Trophoblast cell (in vitro differentiated cells and primary cell): Measurements from ENCODE around the gene DCC.
A peak's percentile ranks its signal among the peaks of the same experiment; 100 is the strongest.

Experiments used
- DNase-seq, 2 donors: peaks; one replicate each; pipeline ENCODE4 v3.0.0-alpha.2; 2016
- H2AFZ ChIP-seq: 2 replicates; pipeline ENCODE4 v1.6.1; 2013; ENCODE audit warnings: low read length, moderate library complexity, mild to moderate bottlenecking; ENCODE audit not compliant: insufficient read depth, poor library complexity
- H2AK5ac ChIP-seq: 2 replicates; pipeline ENCODE4 v1.6.1; 2013; ENCODE audit warnings: mild to moderate bottlenecking, low read length
- H2BK120ac ChIP-seq: 2 replicates; pipeline ENCODE4 v1.6.1; 2013; ENCODE audit warnings: low read length, mild to moderate bottlenecking, moderate library complexity; ENCODE audit not compliant: insufficient read depth, poor library complexity
- H2BK12ac ChIP-seq: 2 replicates; pipeline ENCODE4 v1.6.1; 2013; ENCODE audit warnings: mild to moderate bottlenecking, low read length, moderate library complexity
- H2BK5ac ChIP-seq: 2 replicates; pipeline ENCODE4 v1.6.1; 2013; ENCODE audit warnings: low read length, low read depth, moderate library complexity, mild to moderate bottlenecking; ENCODE audit not compliant: poor library complexity
- H3K14ac ChIP-seq: 2 replicates; pipeline ENCODE4 v1.6.1; 2013; ENCODE audit warnings: mild to moderate bottlenecking, low read length
- H3K18ac ChIP-seq: 2 replicates; pipeline ENCODE4 v1.6.1; 2013; ENCODE audit warnings: mild to moderate bottlenecking, low read length
- H3K23ac ChIP-seq: 2 replicates; pipeline ENCODE4 v1.6.1; 2013; ENCODE audit warnings: low read length
- H3K27ac ChIP-seq: 2 replicates; pipeline ENCODE4 v1.5.1; 2013; ENCODE audit warnings: low read depth, mild to moderate bottlenecking, inconsistent platforms, low read length, moderate library complexity
- H3K27me3 ChIP-seq: 2 replicates; pipeline ENCODE4 v1.6.1; 2013; ENCODE audit warnings: inconsistent platforms, mild to moderate bottlenecking, low read length, moderate library complexity; ENCODE audit not compliant: insufficient read depth
- H3K36me3 ChIP-seq, 2 experiments: 1 replicate in 1 of 2; 2 replicates in 1 of 2; pipeline ENCODE4 v1.6.1; 2013; ENCODE audit warnings: low read length in 2 of 2, mild to moderate bottlenecking in 2 of 2, moderate library complexity in 1 of 2; ENCODE audit not compliant: insufficient read depth in 2 of 2, control insufficient read depth in 1 of 2
- H3K4ac ChIP-seq: 2 replicates; pipeline ENCODE4 v1.6.1; 2013; ENCODE audit warnings: low read depth, mild to moderate bottlenecking, low read length, moderate library complexity
- H3K4me1 ChIP-seq, 2 experiments: 1 replicate in 1 of 2; 2 replicates in 1 of 2; pipeline ENCODE4 v1.6.1; 2013; ENCODE audit warnings: low read length in 2 of 2, mild to moderate bottlenecking in 2 of 2, moderate library complexity in 1 of 2; ENCODE audit not compliant: insufficient read depth in 2 of 2, control insufficient read depth in 1 of 2
- H3K4me2 ChIP-seq: 2 replicates; pipeline ENCODE4 v1.6.1; 2013; ENCODE audit warnings: inconsistent platforms, mild to moderate bottlenecking, low read length, moderate library complexity
- H3K4me3 ChIP-seq: 2 replicates; pipeline ENCODE4 v1.5.1; 2013; ENCODE audit warnings: mild to moderate bottlenecking, low read depth, low read length, inconsistent platforms
- H3K79me1 ChIP-seq: one replicate; pipeline ENCODE4 v1.6.1; 2013; ENCODE audit warnings: low read length
- H3K79me2 ChIP-seq: 2 replicates; pipeline ENCODE4 v1.6.1; 2013; ENCODE audit warnings: low read length, mild to moderate bottlenecking; ENCODE audit not compliant: control insufficient read depth, insufficient read depth, poor library complexity
- H3K9ac ChIP-seq: 2 replicates; pipeline ENCODE4 v1.6.1; 2013; ENCODE audit warnings: mild to moderate bottlenecking, low read length
- H3K9me3 ChIP-seq: 2 replicates; pipeline ENCODE4 v1.6.1; 2013; ENCODE audit warnings: low read depth, mild to moderate bottlenecking, control low read depth, inconsistent platforms, low read length; ENCODE audit not compliant: insufficient read depth
- H4K12ac ChIP-seq: 2 replicates; pipeline ENCODE4 v1.6.1; 2013; ENCODE audit warnings: low read depth, mild to moderate bottlenecking, low read length, moderate library complexity
- H4K8ac ChIP-seq: 2 replicates; pipeline ENCODE4 v1.6.1; 2013; ENCODE audit warnings: low read depth, mild to moderate bottlenecking, low read length, moderate library complexity
- H4K91ac ChIP-seq: one replicate; pipeline ENCODE4 v1.6.1; 2013; ENCODE audit warnings: low read depth, mild to moderate bottlenecking, low read length, moderate library complexity
- WGBS: extraction: QIAGEN DNeasy Blood & Tissue Kit; methylation state at CpG from one replicate; pipeline ENCODE4 v1.1.7; 2013; ENCODE audit warnings: missing lambda C conversion rate; ENCODE audit not compliant: insufficient read length, insufficient coverage; ENCODE audit errors: extremely low coverage; 5-methylcytosine and 5-hydroxymethylcytosine counted together

The DCC gene

DNA sequence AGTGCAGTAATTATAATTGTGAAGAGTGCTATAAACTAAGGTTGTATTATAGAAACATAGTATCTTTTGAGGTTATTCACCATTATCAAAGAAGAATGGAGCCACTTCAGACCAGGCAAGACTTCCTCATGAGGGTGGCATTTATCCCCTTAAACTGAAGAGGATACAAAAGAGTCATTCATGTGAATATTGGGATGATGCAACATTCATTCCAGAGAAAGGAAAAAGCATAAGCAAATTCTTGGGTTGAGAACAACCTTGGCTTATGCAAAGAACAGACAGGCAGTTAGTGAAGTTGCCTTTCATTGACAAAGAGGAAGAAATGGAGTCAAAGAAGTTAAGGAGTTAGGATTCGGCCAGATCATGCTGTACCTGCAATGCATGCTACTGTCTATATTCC is 1201.9 kb downstream of the DCC start:
- no peaks in the 10 kb centered on the region for H3K27me3 ChIP-seq
- no CpG with 5 or more reads among the region's 1 CpG for WGBS
- no peak overlapping the region for H4K91ac ChIP-seq
- no peak overlapping the region for H2AK5ac ChIP-seq
- no peaks in the 10 kb centered on the region for H3K36me3 ChIP-seq
- no peak overlapping the region for H3K18ac ChIP-seq
- H3K4me1 ChIP-seq, result no peaks in the 10 kb centered on the region
- H3K23ac ChIP-seq, result no peak overlapping the region
- no peak overlapping the region for H4K12ac ChIP-seq
- H3K27ac ChIP-seq, result no peak overlapping the region
- no peak overlapping the region for H3K14ac ChIP-seq
- no peak overlapping the region for H3K4ac ChIP-seq
- no peak overlapping the region for H2AFZ ChIP-seq
- no peaks in the 10 kb centered on the region for H3K79me1 ChIP-seq
- DNase-seq, result no peak
- no peak overlapping the region for H2BK12ac ChIP-seq
- no peak overlapping the region for H4K8ac ChIP-seq
- no peak overlapping the region for H3K4me3 ChIP-seq
- H3K79me2 ChIP-seq, result no peaks in the 10 kb centered on the region
- no peaks in the 10 kb centered on the region for H3K9me3 ChIP-seq
- no peak overlapping the region for H2BK5ac ChIP-seq
- H3K4me2 ChIP-seq, result no peak overlapping the region
- H2BK120ac ChIP-seq, result no peak overlapping the region
- H3K9ac ChIP-seq, result no peak overlapping the region

DNA sequence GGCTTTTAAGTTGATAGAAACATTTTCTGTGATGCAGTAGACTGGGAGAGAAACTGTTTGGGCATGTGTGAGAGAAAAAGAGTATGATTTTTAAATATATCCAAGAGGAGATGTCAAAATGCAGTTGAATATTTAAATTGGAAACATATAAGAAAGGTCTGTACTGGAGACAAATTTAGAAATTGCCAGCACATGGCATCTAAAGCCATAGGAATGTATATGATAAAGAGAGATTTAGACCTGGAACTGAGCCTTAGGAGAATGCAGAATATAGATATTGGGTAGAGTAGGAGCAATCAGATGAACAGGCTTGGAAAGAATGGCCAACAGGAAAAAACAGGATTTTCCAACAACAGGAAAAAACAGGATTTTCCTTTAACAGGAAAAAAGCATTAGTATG is 1203.7 kb downstream of the DCC start:
- no peak overlapping the region for H2AK5ac ChIP-seq
- H2AFZ ChIP-seq, result no peak overlapping the region
- H3K14ac ChIP-seq, result no peak overlapping the region
- no peak overlapping the region for H2BK120ac ChIP-seq
- no peak overlapping the region for H2BK12ac ChIP-seq
- no peaks in the 10 kb centered on the region for H3K79me1 ChIP-seq
- H3K4me3 ChIP-seq, result no peak overlapping the region
- H3K4me2 ChIP-seq, result no peak overlapping the region
- H3K36me3 ChIP-seq, result no peaks in the 10 kb centered on the region
- H3K27ac ChIP-seq, result no peak overlapping the region
- H4K12ac ChIP-seq, result no peak overlapping the region
- H3K23ac ChIP-seq, result no peak overlapping the region
- H3K9ac ChIP-seq, result no peak overlapping the region
- no peak overlapping the region for H3K4ac ChIP-seq
- H3K27me3 ChIP-seq, result no peaks in the 10 kb centered on the region
- H3K9me3 ChIP-seq, result no peaks in the 10 kb centered on the region
- DNase-seq, result no peak
- no peak overlapping the region for H2BK5ac ChIP-seq
- no peaks in the 10 kb centered on the region for H3K4me1 ChIP-seq
- H4K91ac ChIP-seq, result no peak overlapping the region
- H3K18ac ChIP-seq, result no peak overlapping the region
- H3K79me2 ChIP-seq, result no peaks in the 10 kb centered on the region
- H4K8ac ChIP-seq, result no peak overlapping the region

DNA sequence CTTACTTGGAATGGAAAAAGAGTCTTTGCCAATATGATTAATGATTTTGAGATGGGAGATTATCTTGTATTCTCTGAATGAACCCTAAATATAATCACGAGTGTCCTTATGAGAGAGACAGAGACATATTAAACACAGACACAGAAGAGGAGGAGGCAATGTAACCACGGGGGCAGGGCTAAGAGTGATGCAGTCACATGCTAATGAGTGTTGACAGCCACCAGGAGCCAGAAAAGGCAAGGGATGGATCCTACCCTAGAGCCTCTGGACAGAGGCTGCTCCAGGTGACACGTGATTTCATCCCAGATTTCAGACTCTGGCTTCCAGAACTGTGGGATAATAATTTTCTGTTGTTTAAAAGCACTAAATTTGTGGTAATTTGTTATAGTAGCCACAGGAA is 1204.9 kb downstream of the DCC start:
- H3K79me2 ChIP-seq, result no peaks in the 10 kb centered on the region
- no peak overlapping the region for H4K91ac ChIP-seq
- H2BK12ac ChIP-seq, result no peak overlapping the region
- no peak overlapping the region for H3K14ac ChIP-seq
- no peak overlapping the region for H2BK5ac ChIP-seq
- no peaks in the 10 kb centered on the region for H3K4me1 ChIP-seq
- WGBS, result no CpG with 5 or more reads among the region's 3 CpGs
- H3K79me1 ChIP-seq, result no peaks in the 10 kb centered on the region
- H3K4me2 ChIP-seq, result no peak overlapping the region
- no peak overlapping the region for H3K9ac ChIP-seq
- H3K4me3 ChIP-seq, result no peak overlapping the region
- H3K27ac ChIP-seq, result no peak overlapping the region
- no peak overlapping the region for H3K18ac ChIP-seq
- H3K4ac ChIP-seq, result no peak overlapping the region
- no peak overlapping the region for H2AFZ ChIP-seq
- no peaks in the 10 kb centered on the region for H3K9me3 ChIP-seq
- no peak overlapping the region for H4K12ac ChIP-seq
- no peak overlapping the region for H2BK120ac ChIP-seq
- H3K23ac ChIP-seq, result no peak overlapping the region
- no peaks in the 10 kb centered on the region for H3K36me3 ChIP-seq
- DNase-seq, result no peak
- H3K27me3 ChIP-seq, result no peaks in the 10 kb centered on the region
- H2AK5ac ChIP-seq, result no peak overlapping the region
- no peak overlapping the region for H4K8ac ChIP-seq

DNA sequence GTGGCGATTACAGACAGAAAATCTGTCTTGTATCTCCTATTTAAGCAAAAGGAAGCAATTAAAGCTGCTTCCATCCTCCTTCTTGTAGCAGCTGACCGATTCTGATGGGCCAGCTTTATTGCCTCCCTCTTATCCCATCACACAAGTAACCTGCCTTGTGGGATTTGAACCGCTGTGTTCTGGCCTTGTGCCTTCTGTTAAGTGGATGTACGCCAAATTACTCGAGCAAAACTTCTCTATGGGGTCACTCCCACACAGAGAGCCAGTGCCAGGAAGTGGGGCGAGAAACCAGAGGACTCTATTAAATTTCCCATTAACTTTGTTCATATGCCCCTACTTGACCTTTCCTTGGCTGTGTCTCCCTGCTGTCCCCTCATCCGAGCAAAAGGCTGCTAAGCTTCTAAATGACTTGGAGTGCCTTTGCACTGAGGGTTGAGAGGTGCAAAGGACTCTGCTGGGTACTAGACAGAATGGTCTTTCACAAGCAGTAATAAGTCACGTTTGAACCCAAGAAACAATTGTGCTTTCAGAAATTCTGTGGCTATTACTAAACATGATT is 1212.0 kb downstream of the DCC start:
- H3K4ac ChIP-seq, result no peak overlapping the region
- no peak overlapping the region for H3K9ac ChIP-seq
- H2AK5ac ChIP-seq, result no peak overlapping the region
- H3K23ac ChIP-seq, result no peak overlapping the region
- no peak overlapping the region for H3K27ac ChIP-seq
- no peak overlapping the region for H3K4me2 ChIP-seq
- no peaks in the 10 kb centered on the region for H3K27me3 ChIP-seq
- H4K8ac ChIP-seq, result no peak overlapping the region
- H3K4me1 ChIP-seq, result no peaks in the 10 kb centered on the region
- H3K79me2 ChIP-seq, result no peaks in the 10 kb centered on the region
- H3K36me3 ChIP-seq, result no peaks in the 10 kb centered on the region
- no peak overlapping the region for H3K14ac ChIP-seq
- no peaks in the 10 kb centered on the region for H3K9me3 ChIP-seq
- WGBS, result no CpG with 5 or more reads among the region's 8 CpGs
- no peaks in the 10 kb centered on the region for H3K79me1 ChIP-seq
- no peak overlapping the region for H2BK120ac ChIP-seq
- H2BK5ac ChIP-seq, result peak overlapping the region; percentile 13
- H2AFZ ChIP-seq, result no peak overlapping the region
- H3K4me3 ChIP-seq, result no peak overlapping the region
- no peak overlapping the region for H4K12ac ChIP-seq
- H4K91ac ChIP-seq, result no peak overlapping the region
- H2BK12ac ChIP-seq, result no peak overlapping the region
- DNase-seq, result no peak
- H3K18ac ChIP-seq, result no peak overlapping the region
